ENCODE measurements around the gene CPLX3. TPM values are rescaled to one million over a fixed set of nuclear protein-coding genes. Genes with fewer than 3 reads are reported as not detected.

The CPLX3 gene
- total RNA-seq, 1 experiment from 2014 or later, result not detected

DNA sequence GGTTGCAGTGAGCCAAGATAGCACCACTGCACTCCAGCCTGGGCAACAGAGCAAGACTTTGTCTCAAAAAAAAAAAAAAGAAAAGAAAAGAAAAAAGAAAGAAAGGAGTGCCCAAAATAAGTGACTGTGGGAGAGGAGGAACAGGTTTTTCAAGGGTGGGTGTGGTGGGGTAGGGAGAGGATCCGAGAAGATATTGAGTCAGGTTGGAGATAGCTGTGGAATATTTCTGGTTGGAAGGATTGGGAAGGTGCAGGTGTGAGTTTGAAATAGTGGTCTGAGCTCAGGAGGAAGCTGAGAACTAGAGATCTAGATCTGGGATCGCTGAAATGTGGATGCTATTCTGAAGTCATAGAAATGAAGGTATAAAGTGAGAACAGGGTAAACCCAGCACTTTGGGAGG, 38.9 kb downstream of the CPLX3 start:
- H2AFZ ChIP-seq (ENCODE audit: low read length), result no peak overlapping the region
- no peak overlapping the region for H4K5ac ChIP-seq (ENCODE audit: insufficient read length, low read depth, low read length)
- no peaks in the 10 kb centered on the region for H3K23me2 ChIP-seq (ENCODE audit: insufficient read length, low read depth, low read length, poor library complexity, severe bottlenecking)
- H3K79me1 ChIP-seq (ENCODE audit: insufficient read depth, low read depth, low read length, poor library complexity, severe bottlenecking), result no peaks in the 10 kb centered on the region
- no peak overlapping the region for H2BK20ac ChIP-seq (ENCODE audit: low read depth, low read length, poor library complexity, severe bottlenecking)
- no peak overlapping the region for H3K23ac ChIP-seq (ENCODE audit: insufficient read length, low read depth, low read length)
- no peak for DNase-seq
- peaks cover 8 to 26% (median 17%) of the 10 kb centered on the region in 3 experiments for H3K36me3 Mint-ChIP-seq (ENCODE audit: insufficient read depth in 1 of 3, low read depth in 3 of 3)
- H2BK15ac ChIP-seq (ENCODE audit: low read depth, low read length), result no peak overlapping the region
- H3K9ac ChIP-seq (ENCODE audit: extremely low read depth, insufficient read length, low read length), result no peak overlapping the region
- H3K27ac Mint-ChIP-seq, result peak overlapping the region; percentile 23 to 83 (median 53); a peak in 5 of 7 replicates
- no peak overlapping the region for H3T11ph ChIP-seq (ENCODE audit: low read length)
- no CpG with 5 or more reads among the region's 2 CpGs for WGBS (ENCODE audit: extremely low coverage, insufficient read length, low lambda C conversion rate)
- no peak overlapping the region for H4K8ac ChIP-seq (replicated peaks; ENCODE audit: insufficient read length, low read depth, low read length)
- no peak overlapping the region for H2BK12ac ChIP-seq (ENCODE audit: insufficient read length, low read depth, low read length)
- no peaks in the 10 kb centered on the region for H3K4me1 ChIP-seq (ENCODE audit: insufficient read depth, low read length)
- no peaks in the 10 kb centered on the region for H3K9me3 ChIP-seq (ENCODE audit: control insufficient read depth, low read depth, low read length)
- TF ChIP-seq, protein P1, sequence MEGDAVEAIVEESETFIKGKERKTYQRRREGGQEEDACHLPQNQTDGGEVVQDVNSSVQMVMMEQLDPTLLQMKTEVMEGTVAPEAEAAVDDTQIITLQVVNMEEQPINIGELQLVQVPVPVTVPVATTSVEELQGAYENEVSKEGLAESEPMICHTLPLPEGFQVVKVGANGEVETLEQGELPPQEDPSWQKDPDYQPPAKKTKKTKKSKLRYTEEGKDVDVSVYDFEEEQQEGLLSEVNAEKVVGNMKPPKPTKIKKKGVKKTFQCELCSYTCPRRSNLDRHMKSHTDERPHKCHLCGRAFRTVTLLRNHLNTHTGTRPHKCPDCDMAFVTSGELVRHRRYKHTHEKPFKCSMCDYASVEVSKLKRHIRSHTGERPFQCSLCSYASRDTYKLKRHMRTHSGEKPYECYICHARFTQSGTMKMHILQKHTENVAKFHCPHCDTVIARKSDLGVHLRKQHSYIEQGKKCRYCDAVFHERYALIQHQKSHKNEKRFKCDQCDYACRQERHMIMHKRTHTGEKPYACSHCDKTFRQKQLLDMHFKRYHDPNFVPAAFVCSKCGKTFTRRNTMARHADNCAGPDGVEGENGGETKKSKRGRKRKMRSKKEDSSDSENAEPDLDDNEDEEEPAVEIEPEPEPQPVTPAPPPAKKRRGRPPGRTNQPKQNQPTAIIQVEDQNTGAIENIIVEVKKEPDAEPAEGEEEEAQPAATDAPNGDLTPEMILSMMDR (conservative IDR thresholded peaks at IDR 0.05), result no peak
- no peak overlapping the region for H3K56ac ChIP-seq (ENCODE audit: insufficient read length, low read depth, low read length)
- H3K4me1 Mint-ChIP-seq, result peaks cover 0 to 6% of the 10 kb centered on the region in 2 experiments; a peak in 2 of 4 replicates
- H2BK5ac ChIP-seq (ENCODE audit: insufficient read length, low read length), result no peak overlapping the region
- H3K79me2 ChIP-seq (ENCODE audit: insufficient read depth, low read length), result peaks cover 13% of the 10 kb centered on the region; the same call in 1 of the 2 replicates
- H2BK120ac ChIP-seq (ENCODE audit: low read depth, low read length, poor library complexity, severe bottlenecking), result no peak overlapping the region
- H3K9me3 Mint-ChIP-seq, result peaks cover 4% of the 10 kb centered on the region in 2 experiments; a peak in 3 of 5 replicates
- H3K27ac ChIP-seq (ENCODE audit: insufficient read length, low read depth, low read length), result no peak overlapping the region
- no peak overlapping the region for H3K4ac ChIP-seq (ENCODE audit: low read depth, low read length)
- no peak overlapping the region for H3K14ac ChIP-seq (ENCODE audit: insufficient read depth, low read length)
- peaks cover 3% of the 10 kb centered on the region for H4K20me1 ChIP-seq (ENCODE audit: control insufficient read depth, insufficient read depth, insufficient read length)
- H3K27me3 Mint-ChIP-seq (ENCODE audit: low read depth), result no peaks in the 10 kb centered on the region
- no peaks in the 10 kb centered on the region for H3K27me3 ChIP-seq (ENCODE audit: insufficient read depth, low read length)
- H3K18ac ChIP-seq (ENCODE audit: insufficient read length, low read depth, low read length), result no peak overlapping the region
- H2AK5ac ChIP-seq (ENCODE audit: insufficient read length, low read length), result no peak overlapping the region
- no peak overlapping the region for H3K4me3 Mint-ChIP-seq
- H3K4me2 ChIP-seq (ENCODE audit: insufficient read depth, insufficient read length, low read length), result no peak overlapping the region
- no peak overlapping the region for H4K91ac ChIP-seq (ENCODE audit: insufficient read length, low read depth, low read length)

Data from H9 (cell line).